ENCODE results near the gene PANK2.

- TF ChIP-seq CTCF (IDR thresholded peaks at IDR 0.05), result no peak
- TF ChIP-seq POLR2A (IDR thresholded peaks at IDR 0.05), result no peak
These were observed 24.7 kb upstream of the PANK2 start for GRCh38 chr20:3864518-3864917.

Measured in Peyer's patch (tissue), 4 donors.